Hematopoietic multipotent progenitor cell (in vitro differentiated cells): ENCODE results near the gene RGS11. TPM values are rescaled to one million over a fixed set of nuclear protein-coding genes. Genes with fewer than 3 reads are reported as not detected.

ENCODE experiments used
- DNase-seq, 3 donors: peaks; one replicate each; pipeline ENCODE4 v3.0.0-alpha.2; 2011 to 2015; ENCODE audit warnings: low read depth in 2 of 3, low spot score in 2 of 3
- total RNA-seq: library from RNA; depleted of rRNA; stranded (reverse); fragments of >200 nt; gene quantifications from one replicate; pipeline ENCODE4 v1.2.3, GENCODE V29; 2012

Gene RGS11
- 1.3 TPM for total RNA-seq

- DNase-seq: no peak
Observed at GRCh38 chr16:275786-276232, at the start of gene RGS11. TSS of gene RGS11 (minus strand) at chr16:275944. CDS start at chr16:275911, 33 bp downstream.

GRCh38 chr16:324451-325334 is 48.9 kb upstream of the RGS11 start:
- peak; percentile 65 to 73 (median 66) for DNase-seq

DNA sequence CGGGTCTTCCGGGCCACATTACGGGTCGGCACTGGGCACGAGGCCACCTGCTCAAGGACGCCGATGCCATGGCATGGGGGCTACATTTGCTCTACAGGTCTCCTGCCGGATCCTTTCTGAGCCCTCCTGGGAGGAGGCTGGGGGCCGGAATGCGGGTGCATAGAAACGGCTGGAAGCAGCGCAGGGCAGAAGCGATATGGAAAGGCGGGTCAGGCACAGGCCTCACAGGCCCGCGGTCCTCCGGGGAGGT is 48.4 kb upstream of the RGS11 start:
- DNase-seq: no peak

DNA sequence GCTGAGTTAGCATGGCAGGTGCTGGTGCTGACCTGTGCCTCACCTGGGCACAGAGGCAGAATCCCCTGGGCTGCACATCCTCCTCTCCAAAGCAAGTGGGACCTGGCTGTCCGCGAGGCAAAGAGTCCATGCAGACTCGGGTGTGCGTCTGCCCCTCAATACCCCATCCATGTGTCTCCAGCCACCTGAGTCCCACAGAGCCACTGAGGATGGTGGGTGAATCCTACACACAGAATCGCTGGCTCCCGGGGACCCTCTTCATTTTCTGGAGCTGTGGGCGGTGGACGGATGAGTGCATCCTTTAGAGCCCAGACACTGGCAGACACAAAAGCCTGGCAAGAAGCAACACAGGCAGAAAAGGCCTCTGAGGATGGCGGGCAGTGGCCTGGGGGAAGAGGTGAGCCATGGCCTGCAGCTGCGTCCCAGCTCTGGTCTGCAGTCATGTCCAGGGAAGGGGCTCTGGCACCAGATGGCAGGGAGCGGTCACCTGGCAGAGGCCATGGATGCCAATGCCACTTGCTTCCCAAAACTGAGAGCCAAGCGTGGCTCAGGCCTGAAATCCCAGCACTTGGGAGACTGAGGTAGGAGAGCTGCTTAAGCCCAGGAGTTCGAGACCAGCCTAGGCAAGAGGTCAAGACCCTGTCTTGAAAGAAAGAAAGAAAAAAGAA is 46.9 kb upstream of the RGS11 start:
- no peak for DNase-seq

DNA sequence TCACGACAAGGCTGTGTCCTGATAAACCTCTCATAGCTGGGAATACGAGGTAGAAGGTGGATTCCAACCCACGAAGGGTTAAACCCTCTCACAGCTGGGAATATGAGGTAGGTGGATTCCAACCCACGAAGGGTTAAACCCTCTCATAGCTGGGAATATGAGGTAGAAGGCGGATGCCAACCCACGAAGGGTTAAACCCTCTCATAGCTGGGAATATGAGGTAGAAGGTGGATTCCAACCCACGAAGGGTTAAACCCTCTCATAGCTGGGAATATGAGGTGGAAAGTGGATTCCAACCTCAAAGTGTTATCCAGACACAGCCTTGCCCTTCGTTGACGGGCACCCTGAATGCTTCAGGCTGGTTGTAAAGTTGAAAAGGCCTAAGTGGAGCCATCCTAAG is 45.8 kb upstream of the RGS11 start:
- DNase-seq: no peak

- DNase-seq: no peak
Observed at GRCh38 chr16:320206-320605, 44.5 kb upstream of the RGS11 start.

- DNase-seq: no peak
Observed at GRCh38 chr16:318628-319027, 42.9 kb upstream of the RGS11 start.

DNA sequence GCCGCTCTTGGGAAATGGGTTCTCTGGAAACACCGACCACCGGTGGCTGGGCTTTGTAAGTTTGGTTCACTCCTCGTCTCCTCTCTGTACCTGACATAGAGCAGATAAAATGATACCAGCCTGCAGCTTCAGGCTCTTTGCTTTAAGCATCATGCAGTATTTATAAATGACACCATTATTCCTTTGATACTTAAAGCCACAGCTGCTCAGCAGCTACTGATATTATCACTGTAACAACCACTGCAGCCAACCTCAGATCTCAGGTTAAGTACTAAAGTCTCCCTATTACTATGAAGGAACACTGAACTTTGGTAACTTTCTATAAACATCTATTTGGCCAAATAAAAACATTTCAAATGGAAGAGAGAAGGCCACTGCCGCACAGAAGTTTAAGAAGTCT is 41.8 kb upstream of the RGS11 start:
- no peak for DNase-seq

DNA sequence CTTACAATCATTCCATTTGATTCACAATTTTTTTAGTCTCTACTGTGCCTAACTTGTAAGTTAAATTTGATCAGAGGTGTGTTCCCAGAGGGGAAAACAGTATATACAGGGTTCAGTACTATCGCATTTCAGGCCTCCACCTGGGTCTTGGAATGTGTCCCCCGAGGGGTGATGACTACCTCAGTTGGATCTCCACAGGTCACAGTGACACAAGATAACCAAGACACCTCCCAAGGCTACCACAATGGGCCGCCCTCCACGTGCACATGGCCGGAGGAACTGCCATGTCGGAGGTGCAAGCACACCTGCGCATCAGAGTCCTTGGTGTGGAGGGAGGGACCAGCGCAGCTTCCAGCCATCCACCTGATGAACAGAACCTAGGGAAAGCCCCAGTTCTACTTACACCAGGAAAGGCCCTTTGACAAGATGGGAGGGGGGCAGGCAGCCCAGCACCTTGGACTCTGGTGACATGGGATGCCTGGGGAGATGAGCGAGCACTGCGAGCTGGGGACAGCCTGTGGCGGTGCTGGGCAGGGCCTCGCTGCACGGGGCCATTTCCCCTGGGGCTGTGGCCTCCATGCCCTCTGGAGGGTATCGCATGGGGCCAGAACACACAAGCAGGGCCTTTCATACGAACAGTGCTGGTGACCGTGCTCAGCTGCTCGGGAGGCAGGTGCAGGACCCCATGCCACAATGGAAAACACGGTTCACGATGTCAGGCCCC is 41.2 kb upstream of the RGS11 start:
- DNase-seq: no peak

GRCh38 chr16:314795-315299 is 39.1 kb upstream of the RGS11 start:
- no peak for DNase-seq

DNA sequence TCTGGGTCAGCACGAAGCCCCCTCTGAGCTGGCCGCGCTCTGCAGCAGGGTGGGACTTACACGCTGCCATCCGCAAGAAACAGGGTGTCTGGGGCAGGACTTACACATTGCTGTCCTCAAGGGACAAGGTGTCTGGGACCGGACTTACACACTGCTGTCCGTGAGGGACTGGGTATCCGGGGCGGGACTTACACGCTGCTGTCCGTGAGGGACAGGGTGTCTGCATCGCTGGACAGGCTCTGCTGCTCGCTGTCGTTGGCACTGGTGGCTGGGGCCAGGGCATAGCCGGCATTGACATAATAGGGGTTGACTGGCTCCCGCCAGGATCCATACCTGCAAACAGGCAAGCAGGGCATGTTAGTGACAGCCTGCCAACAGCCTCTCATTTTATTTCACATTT is 38.6 kb upstream of the RGS11 start:
- DNase-seq: no peak

DNA sequence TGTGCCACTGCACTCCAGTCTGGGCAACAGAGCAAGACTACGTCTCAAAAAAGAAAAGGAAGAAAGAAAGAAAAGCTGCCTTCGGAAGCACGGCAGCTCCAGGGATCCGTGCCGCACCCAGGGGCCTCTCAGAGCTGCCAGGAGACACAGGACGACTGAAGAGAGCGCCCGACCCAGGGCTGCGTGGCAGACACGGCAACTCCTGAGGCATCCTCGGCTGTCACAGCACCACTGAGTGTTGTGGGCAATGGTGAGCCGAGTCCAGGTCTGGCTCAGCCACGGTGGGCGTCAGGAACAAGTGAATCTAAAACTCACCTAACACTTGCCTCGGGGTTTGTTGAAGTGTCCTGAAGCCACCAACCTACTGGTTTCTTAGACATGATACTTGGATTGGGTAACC is 36.0 kb upstream of the RGS11 start:
- no peak for DNase-seq

DNA sequence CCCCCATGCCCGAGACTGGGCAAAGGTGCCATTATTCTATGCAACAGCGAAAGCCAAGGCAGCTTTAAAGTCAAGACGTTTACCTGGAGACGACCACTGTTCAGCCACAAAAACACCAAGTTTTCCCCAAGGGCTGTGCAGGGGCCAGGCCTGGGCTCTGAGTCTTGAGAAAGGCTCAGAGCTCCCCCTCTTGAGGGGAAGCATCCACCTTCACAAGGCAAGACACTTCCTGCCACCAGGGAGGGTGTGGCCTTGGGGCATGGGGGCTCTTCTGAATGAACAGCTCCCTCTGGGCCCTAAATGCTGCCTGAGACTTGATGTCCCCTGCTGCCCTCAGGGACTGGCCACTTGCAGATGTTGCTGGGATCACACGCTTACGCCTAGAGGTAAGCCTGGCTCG is 33.7 kb upstream of the RGS11 start:
- DNase-seq: peak in 1 of 3 donors; percentile 32

GRCh38 chr16:307691-308312 is 32.1 kb upstream of the RGS11 start:
- no peak for DNase-seq

GRCh38 chr16:306911-307370 is 31.2 kb upstream of the RGS11 start:
- no peak for DNase-seq

DNA sequence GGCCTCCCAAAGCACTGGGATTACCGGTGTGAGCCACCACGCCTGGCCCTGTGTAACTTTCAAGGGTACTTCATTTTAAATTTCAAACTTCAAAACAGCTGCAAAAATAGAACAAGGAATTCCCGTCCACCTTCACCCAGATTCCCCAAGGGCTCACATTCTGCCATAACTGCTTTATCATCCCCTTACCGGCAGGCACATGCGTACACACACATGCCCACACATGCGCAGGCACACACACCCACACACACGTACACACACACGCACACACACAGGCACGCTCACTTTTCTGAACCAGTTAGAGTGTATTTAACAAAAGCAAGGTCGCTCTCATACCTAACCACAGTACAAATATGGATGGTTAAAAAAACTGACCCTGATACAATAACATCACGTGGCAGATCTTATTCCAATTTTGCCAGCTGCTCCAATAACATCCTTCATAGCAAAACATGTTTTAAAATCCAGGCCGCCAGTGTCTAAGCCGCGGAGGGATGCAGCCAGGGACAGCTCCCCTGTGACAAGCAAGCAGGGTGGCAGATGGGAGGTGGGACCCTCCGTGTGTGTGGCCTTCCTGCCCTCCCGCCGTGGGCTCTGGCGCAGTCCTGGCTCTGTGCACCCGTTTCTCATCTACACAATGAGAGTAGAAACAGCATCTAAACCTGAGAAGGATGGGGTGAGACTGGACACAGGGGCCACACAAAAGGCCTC is 30.3 kb upstream of the RGS11 start:
- no peak for DNase-seq

DNA sequence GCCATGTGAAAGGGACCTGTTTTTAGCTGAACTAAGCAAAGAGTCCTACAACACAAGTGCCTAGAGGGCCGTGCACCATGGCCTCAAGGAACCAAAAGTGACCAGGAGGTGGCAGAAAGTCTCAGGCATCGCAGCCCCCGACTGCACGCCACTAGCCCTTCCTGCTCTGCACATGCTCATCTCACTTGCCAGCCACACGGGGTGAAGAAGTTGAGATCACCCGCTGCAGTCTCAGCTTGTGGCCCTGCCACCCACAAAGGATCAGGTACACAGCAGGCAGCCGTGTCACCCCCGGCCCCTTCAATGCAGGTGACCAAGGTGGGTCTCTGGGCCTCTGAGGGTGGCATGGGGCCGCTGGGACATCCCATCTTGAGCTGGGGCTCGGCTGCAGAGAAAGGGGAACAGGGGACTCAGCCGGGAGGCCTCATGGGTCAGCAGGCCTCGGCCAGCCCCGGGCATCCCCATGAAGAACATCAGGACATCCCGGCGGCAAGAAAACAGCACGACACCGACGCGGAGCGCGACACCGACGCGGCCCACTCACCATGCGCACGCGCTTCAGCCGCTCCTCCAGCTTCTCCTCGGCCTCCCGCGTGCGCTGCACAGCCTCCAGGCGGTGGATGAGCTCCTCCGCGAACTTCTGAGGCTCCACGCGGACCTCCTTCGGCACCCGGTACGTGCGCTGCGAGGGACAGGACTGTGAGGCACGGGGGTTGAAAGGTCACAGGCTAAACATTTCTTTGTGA is 28.2 kb upstream of the RGS11 start:
- DNase-seq: peak in 1 of 3 donors; percentile 73

DNA sequence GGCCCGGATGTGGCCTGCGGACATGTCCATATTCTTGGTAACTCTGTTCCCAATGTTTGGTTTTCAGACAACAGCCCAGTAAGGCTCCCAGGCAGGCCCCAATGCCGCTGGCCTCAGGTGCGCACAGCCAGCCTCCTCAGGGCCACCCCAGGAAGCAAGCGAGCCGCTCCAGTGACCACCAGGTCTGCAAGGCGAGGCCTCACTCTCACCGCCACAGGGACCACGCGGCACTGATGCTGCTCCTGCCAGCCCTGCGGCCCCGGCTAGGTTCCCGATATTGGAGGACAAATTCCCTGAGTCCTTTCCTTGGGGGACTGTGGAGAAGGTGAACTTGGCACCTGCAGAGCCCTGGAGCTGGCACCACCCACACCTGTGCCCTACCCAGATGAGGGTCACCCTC is 26.2 kb upstream of the RGS11 start:
- no peak for DNase-seq

DNA sequence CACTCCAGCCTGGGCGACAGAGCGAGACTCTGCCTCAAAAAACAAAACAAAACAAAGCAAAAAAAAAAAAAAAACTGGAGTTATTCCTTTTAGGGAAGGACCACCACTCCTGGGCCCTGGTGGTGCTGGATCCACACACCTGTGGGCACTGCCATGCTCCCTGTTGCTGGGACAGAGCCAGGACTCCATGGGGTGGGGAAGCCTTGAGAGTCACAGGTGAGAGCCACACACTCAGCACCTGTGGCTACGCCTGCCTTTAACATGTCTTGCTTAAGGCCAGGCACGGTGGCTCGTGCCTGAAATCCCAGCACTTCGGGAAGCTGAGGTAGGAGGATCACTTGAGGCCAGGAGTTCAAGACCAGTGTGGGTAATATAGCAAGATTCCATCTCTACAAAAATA is 25.5 kb upstream of the RGS11 start:
- no peak for DNase-seq

DNA sequence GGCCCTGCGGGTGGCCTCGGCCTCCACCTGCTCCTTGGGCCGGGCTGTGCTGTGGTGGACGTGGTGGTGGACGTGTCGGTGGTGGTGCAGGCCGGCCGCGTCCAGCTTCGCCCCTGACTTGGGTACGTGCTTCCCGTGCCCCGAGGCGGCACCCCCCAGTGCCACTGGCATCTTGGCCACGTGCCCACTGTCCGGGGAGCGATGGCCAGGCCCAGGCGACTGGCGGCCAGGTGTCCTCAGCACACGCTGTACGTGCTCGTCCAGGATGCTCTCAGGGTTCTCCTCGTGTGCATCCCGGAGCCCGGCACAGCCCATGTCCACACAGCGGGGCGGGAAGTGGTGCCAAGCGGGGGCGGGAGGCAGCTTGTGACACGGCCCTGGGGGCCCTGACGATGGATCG is 22.1 kb upstream of the RGS11 start:
- DNase-seq: no peak
